NCI-H1048 (cell line): Measurements from ENCODE around the gene LCP1.
"Not testable (repeated sequence)": the region's sequence is repeated elsewhere in the genome, so short reads cannot be mapped to it uniquely, and the experiment has no call there.

Source experiments
- DNase-seq: peaks from one replicate; lab custom pipeline; 2025; lab: John Stamatoyannopoulos, UW

The LCP1 gene, protein sequence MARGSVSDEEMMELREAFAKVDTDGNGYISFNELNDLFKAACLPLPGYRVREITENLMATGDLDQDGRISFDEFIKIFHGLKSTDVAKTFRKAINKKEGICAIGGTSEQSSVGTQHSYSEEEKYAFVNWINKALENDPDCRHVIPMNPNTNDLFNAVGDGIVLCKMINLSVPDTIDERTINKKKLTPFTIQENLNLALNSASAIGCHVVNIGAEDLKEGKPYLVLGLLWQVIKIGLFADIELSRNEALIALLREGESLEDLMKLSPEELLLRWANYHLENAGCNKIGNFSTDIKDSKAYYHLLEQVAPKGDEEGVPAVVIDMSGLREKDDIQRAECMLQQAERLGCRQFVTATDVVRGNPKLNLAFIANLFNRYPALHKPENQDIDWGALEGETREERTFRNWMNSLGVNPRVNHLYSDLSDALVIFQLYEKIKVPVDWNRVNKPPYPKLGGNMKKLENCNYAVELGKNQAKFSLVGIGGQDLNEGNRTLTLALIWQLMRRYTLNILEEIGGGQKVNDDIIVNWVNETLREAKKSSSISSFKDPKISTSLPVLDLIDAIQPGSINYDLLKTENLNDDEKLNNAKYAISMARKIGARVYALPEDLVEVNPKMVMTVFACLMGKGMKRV

DNA sequence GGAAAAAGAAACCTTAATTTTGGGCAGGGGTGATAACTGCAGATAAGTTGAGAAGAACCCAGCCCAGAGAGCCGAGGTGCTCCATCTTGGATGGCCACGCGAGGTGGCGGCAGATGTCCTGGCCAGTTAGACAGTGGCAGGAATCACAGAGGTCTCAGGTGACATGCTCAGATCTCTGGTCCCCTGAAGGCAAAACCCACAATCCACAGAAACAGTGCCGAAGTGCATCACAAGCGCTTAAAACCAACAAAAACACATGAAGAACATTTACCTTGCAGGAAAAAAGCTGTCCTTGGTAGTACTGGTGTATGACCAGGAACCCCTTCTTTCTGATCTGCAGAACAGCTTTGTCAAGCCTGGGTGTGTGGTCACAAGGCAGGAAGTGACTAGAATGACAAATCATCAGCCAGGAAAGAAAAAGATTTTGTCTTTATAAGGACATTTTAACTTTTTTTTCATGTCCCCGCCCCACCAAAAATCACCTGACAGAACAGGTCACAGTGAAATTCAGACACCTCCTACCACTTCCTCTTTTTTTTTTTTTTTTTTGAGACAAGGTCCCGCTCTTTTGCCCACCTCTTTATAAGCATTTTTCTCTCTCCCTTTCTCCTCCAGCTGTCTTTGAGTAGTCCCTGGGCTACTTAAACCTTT, at the start of gene LCP1:
TSS of gene LCP1 (minus strand) at position 338 of the 651 bp plus-strand sequence. CDS start 22,515 bp downstream, outside the sequence.
- DNase-seq, result no peak

DNA sequence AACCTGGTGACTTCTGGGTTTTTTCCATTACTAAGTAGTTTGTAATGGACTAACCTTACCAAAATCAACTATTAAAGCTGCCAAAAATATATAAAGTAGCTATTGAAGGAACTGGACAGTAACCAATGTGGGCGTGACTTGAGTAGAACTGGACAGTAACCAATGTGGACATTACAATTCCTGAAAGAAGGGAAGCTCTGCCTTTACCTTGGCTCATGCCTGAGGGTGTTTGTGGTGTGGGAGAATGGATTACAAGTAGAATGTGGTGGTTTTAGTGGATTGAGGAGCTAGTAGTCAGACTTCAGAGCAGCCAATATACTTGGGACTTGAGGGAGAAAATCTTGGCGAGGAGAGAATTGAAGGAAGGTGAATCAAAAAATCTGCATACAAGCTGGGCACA, 47.3 kb upstream of the LCP1 start:
- no peak for DNase-seq

- not testable (repeated sequence) for DNase-seq
Observed at GRCh38 chr13:46220234-46220633, 38.3 kb upstream of the LCP1 start.

DNA sequence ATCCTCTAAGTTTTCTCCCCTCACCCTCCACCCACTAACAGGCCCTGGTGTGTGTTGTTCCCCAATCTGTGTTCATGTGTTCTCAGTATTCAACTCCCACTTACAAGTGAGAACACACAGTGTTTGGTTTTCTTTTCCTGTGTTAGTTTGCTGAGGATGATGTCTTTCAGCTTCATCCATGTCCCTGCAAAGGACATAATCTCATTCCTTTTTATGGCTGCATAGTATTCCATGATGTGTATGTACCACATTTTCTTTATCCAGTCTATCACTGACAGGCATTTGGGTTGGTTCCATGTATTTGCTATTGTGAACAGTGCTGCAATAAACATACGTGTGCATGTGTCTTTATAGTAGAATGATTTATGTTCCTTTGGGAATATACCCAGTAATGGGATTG, 32.8 kb upstream of the LCP1 start:
- not testable (repeated sequence) for DNase-seq

- DNase-seq, result no peak
Observed at GRCh38 chr13:46213242-46213641, 31.3 kb upstream of the LCP1 start.

- DNase-seq, result no peak
Observed at GRCh38 chr13:46211483-46212351, 29.7 kb upstream of the LCP1 start, which contains the start of gene LRRC63. TSS of gene LRRC63 (plus strand) at chr13:46211928. CDS start at chr13:46213035, 1,107 bp downstream.

DNA sequence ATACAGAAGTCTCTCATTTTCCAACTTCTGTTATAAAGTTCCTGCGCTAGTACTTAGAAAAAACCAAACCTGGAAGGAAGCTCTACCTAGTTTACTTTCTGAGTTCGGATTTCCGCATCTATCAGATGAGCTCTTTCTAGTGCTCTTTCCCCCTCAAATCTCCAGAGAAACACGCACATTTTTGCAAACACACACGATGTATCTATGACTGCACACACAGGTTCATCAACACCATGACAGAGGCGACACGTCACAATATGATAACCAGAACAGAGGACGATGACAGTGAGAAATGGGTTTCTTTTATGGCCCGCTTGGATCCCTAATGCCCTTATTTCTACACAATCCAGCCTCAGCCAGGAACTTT, 29.1 kb upstream of the LCP1 start:
- DNase-seq, result no peak

- DNase-seq, result no peak
Observed at GRCh38 chr13:46210362-46211083, 28.5 kb upstream of the LCP1 start.

DNA sequence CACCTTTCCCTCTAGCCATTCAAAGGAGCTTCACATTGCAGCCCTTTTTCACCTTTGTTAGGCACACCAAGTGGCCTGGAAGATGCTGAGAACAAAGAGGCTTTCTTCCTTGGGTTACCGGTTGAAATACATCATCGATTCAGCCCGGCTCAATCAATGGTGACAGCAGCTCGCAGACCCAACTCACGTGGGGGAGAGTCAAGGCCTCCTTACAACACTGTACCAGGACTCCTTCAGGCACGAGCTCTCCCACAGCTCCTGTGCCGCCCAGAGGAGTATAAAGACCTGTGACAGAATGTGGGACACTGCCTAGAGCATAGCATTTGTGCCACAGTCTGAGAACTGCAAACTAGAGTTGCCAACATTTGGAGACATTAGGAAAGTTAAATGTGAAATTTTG, 25.9 kb upstream of the LCP1 start:
- no peak for DNase-seq

DNA sequence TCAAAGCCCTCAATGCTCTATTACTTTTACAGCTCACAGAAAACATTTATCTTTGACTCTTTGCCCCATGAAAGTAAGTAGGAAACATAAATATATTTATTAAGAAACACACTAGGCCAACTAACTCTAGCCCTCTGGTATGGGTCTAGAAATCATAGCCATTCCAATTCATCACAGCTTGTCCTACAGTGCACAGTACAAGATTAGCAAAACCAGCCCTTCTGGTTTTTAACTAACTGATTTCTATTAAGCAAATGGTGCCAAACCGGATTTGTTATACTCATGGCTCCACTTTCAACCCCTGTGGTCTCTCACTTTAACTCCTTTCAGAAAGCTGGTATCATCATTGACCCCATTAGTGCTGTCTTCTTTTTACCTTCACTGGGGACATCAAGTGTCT, 24.2 kb upstream of the LCP1 start:
- DNase-seq, result no peak

GRCh38 chr13:46202966-46203365, 21.0 kb upstream of the LCP1 start:
- no peak for DNase-seq

GRCh38 chr13:46202188-46202795, 20.3 kb upstream of the LCP1 start:
- no peak for DNase-seq

DNA sequence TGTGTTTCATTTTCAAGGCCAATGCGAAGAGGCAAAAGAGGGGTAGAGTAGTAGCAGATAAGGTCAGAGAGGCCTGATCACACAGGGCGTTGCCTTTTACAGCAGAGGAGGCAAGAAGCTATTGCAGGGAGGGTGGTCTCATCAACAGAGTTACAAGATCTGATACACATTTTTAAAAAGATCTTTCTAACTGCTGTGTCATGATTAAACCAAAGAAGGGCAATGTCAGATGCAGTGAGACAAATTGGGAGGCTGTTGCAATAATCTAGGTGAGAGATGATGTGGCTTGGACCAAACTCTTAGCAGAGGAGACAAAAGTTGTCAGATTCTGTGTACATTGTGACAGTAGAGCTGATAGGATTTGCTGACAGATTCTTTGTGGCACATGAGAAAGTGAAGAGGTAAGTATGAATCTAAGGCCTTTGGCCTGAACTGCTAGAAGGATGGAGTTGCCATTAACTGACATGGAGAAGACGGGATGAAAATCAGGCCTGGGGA, 16.8 kb upstream of the LCP1 start:
- no peak for DNase-seq

GRCh38 chr13:46197299-46198048, 15.5 kb upstream of the LCP1 start:
- no peak for DNase-seq

GRCh38 chr13:46195016-46195415, 13.0 kb upstream of the LCP1 start:
- DNase-seq, result no peak

DNA sequence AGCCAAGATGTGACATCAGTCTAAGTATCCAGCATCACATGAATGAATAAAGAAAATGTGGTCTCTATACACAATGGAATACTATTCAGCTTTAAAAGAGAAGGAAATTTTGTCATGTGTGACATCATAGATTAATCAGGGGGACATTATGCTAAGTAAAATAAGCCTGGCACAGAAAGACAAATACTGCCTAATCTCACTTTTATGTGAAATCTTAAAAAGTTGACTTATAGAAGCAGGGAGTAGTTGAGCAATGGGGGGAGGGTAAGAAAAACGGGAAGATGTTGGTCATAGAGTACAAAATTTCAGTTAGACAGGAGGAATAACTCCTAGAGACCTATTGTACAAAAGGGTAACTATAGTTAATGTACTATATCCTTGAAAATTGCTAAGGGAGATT, 10.4 kb upstream of the LCP1 start:
- no peak for DNase-seq

DNA sequence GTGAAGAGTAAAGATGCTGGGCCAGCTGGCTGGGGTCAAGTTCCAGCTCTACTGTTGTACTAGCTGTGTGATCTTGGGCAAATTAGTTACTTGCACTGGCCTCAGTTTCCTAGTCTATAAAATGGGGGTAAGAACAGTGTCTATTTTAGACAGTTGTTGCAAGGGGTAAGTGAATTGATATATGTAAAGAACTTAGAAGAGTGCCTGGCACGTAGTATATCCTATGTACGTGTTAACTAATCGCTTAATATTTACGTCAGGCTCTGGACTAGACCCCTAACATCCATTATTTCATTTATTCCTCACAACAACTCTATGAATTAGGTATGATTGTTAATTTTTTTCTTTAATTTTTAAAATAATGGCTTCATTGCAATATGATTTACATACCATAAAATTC, 3.7 kb upstream of the LCP1 start:
- no peak for DNase-seq

DNA sequence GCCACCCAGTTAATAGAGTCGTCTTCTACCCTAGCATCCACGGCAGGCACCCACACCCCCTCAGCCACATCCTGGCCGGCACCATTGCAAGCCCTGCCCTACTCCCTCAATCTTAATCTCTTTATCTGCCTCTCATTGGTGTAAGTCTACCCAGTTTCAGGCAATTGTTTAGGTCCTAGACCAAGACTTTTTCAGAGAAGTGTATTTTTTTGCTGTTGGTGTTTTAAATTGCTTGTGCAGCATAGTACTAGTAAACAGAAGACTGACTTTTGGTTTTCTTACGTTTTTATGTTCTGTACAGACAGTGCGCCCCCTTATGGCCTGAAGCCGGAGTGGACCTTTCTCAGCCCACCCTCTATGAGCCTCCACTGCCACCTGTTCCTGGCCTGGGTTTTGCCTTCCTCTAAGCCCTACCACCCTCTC, 2.3 kb upstream of the LCP1 start:
- DNase-seq, result no peak

GRCh38 chr13:46183018-46183946, 1.3 kb upstream of the LCP1 start:
- DNase-seq, result no peak
